GM21390 (cell line): ENCODE results near the gene YAP1.

ENCODE experiments used
- ATAC-seq: cut with Tn5 transposase; IDR thresholded peaks from one replicate; pipeline ENCODE4 v1.9.1; 2021; ENCODE audit not compliant: unreplicated experiment

YAP1 gene

DNA sequence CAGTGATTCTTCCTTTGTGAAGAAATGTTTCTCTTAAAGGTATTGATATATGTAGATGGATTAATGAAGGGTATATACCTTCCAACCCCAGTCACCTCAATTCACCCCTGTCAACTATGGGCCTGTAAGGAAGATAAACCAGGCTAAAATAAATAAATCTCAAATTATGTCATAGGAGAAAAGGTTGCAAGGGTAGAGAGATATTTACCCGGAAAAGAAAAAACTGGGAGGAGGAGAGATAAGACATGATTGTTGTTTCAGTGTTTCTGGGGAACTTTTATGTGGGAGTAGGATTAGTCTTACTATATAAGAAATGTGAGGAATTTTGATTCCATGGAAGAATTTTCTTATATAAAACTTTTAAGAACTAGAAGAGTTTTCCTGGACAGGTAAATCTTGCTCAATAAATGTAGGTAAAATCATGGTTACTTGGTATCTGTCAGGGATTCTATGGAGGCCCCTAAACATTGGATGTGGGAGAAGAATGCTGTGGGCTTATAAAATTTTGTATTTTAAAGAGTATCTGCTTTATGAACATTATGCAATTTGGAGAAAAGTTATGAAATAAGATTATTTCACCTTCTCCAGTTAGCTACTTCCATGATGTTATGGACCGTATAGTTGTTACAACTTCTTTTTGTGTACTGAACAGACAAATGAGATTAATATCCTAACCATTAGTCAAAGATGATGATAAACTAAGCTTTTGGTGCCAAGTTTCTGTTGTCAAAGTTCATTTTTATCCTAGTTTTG, 6.4 kb downstream of the YAP1 start:
- no peak for ATAC-seq

DNA sequence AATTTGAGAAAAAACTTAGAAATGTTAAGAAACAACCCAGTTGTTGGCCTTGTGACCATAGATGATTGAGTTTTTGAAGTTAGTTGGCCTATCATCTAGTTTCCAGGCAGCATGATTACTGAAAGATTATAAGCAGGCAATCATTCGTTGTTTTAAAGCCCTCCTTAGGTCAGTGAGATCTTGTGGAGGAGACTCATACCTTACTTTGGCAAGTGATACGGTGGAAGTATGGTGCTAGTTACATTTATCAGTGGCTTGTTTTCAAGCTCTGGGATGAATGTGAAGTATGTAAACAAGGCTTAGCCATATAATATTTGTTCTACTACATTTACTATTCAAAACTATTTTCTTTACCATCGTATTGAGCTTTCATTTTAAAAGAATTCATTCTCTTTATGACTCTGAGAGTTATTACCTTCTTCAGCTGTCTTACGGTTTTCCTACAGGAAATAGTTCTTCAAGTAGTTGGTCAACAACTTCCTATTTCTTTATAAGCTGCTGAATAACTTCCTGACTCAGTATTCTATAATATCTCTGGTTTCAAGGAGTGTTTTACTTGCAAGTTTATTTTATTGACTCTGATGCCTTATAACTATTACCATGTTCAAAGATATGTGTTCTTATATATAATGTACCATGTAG, 7.3 kb downstream of the YAP1 start:
- no peak for ATAC-seq

DNA sequence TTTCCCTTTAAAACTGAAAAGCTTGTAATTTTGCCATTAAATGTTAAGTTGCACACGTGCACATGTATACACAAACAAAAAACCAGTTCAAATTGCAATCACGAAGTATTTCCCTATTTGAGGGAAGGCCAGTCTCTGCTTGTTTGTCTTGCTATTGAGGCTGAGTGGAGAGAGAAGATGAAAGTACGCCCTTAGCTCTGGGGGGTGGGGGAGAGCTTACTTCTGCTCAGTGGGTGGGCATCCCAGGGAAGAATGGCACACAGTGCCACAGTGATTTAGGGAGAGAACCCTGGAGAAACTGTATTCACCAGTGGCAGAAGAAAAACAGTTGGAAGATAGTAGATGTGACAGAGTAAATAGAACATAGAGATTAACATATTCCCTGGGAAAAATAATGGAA, 8.7 kb downstream of the YAP1 start:
- no peak for ATAC-seq

DNA sequence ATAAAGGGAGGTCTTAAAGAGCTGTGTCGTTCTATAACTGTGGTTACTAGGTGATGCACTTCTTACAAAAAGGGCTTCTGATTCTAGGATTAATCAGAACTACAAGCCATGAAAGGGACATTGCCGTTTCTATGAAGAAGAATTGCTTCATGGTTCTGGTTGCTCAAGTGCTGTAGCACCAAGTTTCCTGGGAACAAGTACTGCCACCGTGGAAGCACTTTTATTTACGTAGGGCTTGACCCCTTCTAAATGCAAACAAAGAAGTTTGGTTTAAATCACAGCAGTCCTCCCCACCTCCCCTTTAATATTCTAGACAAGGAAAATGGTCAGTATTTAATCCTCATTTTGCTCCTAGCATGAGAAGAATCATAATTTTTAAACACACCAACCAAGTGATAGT, 9.8 kb downstream of the YAP1 start:
- ATAC-seq, result no peak

DNA sequence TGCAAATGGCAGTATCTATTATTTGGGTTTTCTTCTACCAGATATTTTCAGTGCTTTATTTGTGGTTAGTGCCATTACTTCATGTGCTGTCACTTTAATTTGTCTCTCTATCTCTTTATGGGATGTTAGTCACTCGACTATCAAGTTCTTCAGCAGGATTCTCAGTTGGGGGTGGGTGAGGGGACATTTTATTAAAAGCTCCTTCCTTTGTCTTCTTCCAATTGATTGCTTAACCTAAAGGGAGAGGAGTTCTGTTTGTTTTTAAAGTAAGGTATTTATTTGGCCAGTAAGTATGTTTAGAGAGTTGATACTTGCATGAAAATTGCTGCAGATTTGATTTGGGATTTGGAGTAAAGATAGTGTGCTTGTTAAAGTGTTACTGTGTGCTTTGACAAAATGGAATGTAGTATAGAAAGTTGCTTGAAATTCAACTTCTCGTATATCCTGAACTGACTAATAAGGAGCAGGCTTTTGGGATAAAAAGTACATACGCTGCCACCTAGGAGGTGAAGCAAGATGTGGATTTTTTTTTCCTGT, 10.3 kb downstream of the YAP1 start:
- ATAC-seq, result no peak

DNA sequence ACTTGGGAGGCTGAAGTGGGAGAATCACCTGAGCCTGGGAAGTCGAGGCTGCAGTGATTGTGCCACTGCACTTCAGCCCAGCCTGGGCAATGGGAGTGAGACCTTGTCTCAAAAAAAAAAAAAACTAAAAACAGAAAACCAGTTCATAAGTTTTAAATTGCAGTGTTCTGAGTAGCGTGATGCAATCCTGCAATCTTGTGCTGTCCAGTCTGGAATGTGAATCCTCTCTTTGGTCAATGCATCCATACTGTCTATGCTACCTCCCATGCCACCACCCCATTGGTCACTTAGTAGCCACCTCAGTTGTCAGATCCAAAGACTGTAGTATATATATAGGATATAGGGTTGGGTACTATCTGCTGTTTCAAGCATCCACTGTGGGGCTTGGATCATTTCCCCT, 11.1 kb downstream of the YAP1 start:
- ATAC-seq, result no peak

DNA sequence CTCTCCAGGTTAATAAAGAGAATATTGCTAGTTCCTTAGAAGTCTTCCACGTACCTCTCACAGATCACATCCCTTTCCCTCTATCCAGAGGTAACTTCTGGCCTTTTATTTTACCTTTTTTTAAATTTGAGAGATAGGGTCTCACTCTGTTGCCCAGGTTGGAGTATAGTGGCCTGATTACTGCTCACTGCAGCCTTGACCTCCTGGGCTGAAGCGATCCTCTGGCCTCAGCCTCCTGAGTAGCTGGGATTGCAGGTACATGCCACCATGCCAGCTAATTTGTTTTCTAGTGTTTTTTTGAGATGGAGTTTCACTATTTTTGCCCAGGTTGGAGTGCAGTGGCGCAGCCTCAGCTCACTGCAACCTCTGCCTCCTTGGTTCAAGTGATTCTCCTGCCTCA, 24.4 kb downstream of the YAP1 start:
- no peak for ATAC-seq

DNA sequence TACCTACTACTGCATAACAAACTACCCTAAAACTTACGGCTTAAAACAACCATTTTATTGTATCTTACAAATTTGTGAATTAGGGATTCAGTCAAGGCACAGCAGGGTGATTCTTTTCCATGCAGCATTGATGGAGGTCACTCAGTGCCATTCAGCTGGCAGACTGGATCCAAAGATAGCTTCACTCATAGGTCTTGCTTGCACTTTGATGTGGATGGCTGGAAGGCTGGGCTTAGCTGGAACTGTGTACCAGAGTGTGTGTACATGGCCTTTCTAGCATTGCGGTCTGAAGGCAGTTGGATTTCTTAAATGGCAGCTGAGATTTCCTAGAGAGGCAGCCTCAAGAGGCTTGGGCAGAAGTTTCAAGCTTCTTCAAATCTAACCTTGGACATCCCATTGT, 25.0 kb downstream of the YAP1 start:
- ATAC-seq, result no peak

DNA sequence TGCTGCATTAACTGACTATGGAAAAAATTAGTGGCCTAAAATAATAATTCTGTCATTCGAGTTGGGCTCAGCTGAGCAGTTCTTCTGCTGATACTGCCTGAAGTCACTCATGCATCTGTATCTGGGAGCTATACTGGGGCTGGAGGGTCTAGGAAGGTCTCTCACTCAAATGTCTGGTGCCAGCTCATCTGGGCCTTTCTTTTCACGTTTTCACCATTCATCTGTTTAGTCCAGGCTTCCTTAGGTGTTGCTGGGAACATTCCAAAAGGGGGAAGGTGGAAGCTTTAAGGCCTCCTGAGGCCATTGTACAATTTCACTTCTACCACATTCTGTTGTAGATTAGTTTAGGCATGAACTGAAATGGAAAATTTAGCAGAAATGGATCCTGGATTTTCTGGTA, 28.0 kb downstream of the YAP1 start:
- ATAC-seq, result no peak

DNA sequence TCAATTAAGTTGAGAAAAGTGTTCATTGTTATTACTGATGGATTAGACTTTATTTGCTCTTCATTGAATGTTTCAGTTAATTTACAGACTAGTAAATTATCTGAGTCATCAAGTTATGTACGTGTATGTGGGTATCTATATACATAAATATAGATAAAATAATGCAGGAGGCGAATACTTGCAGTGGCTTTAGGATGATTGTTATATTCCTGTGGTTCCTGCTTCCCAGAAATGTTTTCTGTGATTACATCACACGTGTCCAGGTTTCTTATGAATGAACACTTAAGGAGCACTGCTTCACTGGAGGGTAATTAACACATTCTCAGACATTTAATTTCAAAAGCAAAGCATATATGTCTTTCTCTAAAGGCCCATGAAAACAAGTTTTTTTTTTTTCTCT, 28.4 kb downstream of the YAP1 start:
- ATAC-seq, result no peak

DNA sequence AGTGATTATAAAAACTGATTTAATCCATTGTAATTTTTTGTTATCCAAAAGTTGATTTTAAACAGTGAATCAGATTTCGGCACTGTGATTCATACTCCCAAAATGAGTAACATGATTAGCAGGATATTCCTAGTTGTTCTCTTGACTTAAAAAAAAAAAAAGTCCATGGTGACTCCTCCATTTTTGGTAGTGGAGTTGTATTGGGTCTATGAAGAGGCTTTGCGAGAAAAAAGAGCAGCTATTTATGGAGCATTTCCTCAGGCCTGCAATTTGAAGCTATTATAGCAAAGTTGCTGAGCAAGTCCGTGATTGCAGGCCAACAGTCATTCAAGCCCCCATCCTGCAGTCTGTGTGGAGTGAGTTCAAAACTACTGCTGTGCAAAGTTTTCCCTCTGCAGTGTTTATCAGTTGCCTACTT, 28.8 kb downstream of the YAP1 start:
- ATAC-seq, result no peak

DNA sequence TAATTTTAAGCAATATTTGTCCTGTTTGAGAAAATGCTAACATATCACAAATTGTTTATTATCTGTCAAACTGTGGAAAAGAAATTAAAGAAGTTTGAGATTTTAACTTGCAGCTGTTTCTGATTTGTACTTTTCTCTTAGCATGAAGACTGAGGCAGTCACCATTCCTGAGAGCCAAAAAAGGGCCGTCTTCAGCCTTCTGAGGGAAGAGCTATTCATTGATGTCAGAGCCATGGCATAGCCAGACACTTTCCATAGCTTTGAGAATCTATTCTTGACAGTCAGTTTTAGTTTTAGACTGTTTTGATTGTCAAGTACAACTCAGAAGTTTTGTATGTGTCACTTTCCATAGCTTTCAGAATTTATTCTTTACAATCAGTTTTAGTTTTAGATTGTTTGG, 32.1 kb downstream of the YAP1 start:
- ATAC-seq, result no peak

DNA sequence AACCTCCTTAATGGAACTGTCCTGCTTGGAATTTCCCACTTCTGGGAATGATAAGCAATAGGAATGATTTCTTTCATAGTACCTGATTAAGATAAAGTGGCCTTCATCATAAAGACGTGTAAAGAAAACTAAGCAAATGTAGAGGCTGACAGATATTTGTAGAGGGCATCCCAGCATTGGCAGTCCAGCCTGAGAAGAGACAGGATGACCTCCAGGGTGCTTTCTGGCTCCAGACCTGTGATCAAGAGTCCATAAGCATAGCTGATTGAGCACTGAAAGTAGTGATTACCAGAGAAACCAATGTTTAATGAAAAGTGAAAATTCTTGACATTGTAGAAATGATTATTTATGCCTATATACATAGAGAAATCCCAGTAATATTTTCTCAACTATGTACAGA, 33.6 kb downstream of the YAP1 start:
- ATAC-seq, result no peak

DNA sequence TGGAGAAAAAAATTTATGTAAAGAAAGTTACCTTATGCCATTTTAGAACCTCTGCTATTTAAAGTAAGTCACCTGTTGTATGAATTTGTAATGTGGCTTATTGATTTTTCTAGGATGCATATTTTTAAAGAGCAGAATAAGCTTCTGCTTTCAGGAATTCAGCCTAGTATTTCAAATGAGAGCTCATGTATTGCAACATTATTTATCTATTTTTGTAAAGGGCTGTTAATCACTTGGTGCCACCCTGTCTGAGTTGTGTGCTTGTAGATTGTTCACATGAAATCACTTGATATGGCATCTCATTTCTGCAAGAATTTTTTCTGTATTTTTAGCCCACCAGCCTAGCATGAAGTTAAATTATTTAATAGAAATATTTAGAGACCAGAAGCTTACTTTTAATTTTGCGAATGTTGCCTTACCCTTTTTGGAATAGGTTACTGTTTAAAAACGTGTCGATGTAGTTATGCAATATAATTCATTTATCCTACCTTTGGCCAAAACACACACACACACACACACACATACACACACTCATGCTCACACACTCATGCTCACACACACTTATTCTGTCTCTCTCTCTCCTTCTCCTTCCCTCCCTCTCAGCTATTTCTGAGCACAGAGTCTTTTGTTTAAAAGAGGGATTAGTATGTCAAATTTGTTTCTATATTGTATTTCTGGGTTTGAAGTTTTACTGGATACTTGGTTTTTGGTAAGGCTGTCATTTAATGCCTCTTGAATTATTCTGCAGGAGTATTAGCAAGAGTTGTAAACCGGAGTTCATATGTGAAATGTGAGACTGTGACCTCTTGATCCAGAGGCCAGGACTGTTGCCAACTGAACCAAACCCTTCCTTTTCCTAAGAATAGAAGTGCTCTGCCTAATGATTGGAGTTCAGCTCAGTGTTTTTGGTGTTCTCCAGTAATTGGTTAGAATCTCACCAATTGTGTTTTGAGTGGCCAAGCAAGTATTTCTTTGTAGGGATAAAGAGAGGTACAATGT, 34.4 kb downstream of the YAP1 start:
- ATAC-seq, result no peak

DNA sequence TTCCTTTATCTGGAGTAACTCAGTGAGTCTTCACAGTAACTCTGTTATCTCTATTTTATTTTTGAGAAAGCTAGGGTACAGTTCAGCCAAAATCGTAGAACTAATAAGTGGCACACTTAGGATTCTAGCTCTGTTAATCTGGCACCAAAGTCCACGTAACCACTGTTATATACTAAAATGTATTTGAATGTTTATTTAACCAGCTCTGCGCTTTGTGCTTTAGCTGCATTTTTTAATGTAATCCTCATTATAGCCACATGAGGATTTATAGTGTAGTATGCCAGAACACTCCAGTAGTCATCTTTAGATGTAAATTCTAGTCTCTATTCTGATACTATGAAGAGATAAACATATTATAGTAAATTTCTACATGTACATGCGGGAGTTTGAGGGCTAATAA, 36.8 kb downstream of the YAP1 start:
- ATAC-seq, result no peak

DNA sequence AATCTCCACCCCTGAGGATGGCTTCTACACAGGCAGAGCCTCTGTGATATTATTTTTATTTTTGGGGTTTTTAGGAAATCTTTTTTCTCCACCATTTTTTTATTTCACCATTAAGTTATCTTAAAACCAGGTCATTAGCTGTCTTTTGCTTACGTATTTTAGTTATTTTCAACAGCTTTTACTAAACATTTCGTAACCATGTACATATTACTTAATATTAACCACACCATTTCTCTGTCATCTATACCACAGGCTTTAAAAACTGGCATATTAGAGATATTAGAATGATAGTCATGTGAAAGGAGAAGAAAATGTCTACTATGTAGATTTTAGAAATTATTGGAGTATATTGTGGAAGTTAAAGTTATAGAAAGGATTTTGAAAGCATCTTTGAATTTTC, 37.4 kb downstream of the YAP1 start:
- ATAC-seq, result no peak

DNA sequence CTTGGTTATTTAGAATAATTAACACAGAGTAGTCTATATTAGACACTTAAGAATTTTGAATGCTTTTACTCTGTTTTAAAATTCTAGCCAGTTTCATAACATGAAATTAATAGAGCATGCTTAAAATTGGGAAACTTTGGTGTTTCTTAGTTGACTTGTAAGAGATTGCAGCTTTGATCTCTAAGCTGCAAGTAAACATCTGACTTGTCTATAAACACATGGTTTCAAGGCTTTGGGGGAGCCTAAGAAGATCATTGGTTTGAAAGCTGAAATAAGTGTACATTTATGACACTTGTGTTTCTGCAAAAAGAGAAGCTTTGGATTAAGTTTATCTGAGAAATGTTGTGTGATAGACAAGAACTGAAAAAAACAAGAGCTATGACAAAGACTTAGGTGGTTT, 37.8 kb downstream of the YAP1 start:
- no peak for ATAC-seq

DNA sequence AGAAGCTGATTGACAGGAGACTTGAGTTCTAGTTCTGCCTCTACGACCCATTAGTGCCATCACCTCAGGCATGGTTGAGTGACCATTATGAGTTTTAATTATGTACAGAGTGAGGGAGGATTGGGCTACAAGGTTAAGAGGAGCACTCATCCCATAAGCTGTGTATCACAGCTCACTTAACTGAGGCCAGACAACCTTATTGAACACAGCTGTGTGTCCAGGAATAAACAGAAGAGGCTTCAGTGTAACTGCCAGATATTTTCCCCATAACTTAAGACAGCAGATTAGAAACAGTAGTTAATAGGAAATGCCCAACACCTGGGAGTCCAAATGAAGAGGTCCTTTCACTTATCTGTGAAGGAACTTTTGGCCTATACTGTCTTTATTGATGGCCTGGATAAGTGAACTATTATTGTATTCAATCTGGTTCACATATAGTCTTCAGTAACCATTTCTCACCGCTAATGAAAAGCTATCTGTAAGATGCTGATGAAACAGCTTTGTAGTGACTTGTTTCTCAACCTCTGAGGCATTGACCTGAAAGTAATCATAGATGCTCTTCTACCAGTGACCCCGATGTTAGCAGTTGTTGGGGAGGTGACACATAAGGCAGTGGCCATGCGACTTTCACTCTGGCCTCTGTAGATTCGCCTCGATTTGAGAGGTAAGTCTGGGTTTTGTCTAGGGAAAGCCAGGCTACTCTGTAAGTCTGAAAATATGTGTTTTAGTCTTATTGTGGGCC, 41.7 kb downstream of the YAP1 start:
- ATAC-seq, result no peak

DNA sequence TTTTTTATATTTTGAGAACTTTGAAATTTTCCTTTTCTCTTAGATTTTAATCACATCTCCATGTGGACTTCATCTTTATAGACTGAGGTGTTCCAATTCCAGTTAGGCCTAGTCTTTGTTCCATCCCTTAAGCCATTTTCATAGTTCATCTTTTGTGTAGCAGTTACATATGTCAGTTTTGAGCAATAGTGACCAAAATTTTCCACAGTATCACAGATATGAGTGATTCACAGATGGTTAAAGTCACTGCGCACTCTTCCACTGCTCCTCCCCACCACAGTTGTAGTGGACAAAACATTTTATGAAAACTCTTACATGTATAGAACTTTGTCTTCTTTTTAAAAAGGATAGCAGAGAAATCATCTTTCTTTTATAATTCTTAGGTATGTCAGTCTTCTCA, 42.8 kb downstream of the YAP1 start:
- ATAC-seq, result no peak

DNA sequence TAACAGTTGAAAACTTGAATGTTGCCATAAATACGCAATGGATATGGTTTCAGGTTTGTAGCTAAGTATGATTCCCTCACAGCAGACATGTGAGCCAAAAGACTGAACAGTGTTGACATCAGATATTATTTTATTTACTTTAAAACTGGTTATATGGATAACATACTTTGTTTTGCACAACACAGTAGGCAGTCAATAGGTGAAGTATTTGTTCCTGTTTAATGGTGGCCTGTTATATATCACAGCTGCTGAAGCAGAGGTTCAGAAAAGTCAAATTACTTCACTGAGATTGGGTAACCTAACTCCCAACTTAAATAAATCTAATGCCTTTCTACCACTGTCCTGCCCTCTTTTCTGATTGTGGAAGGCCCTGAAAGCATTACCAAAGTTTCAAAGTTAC, 44.6 kb downstream of the YAP1 start:
- ATAC-seq, result no peak

DNA sequence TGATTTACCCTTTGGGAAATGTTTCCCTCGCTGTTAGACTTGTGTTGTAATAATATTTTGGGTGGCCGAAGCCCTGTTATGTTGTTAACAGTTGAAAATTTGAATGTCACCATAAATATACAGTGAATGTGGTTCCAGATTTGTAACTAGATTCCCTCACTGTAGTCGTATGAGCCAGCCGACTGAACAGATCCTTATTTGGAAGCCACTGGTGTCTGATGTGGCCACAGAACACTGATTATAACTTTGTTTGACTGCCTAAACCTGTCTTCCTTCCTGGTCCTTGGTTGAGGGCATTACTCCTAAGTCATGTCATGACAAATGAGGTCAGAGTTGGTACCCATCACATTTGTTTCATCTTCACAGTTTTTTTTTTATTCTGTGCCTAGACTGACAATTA, 45.4 kb downstream of the YAP1 start:
- ATAC-seq, result no peak
